ENCODE results near the gene RHOT2. TPM values are rescaled to one million over a fixed set of nuclear protein-coding genes. Genes with fewer than 3 reads are reported as not detected.

RHOT2 gene
- total RNA-seq, 4 donors from 2014 or later: 29.1 to 99.7 (median 71.7) TPM

DNA sequence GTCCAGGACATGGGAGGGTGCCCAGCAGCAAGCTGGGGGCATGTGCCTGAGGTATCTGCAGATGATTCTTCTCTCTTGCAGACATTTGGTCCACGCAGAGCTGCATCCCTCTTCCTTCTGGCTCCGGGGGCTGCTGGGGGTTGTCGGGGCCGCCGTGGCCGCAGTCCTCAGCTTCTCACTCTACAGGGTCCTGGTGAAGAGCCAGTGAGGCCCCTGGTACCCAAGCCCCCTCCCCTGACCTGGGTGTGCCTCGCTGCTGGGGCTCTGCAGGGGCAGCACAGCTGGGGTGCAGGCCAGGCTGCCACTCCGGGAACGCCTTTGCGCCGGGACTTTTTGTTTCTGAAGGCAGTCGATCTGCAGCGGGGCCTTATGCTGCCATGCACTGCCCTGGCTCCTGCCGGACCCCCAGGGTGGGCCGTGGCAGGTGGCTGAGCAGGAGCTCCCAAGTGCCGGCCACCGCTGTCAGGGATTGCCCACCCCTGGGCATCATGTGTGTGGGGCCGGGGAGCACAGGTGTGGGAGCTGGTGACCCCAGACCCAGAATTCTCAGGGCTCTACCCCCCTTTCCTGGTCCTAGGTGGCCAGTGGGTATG lies 5.6 kb downstream of the RHOT2 start:
- no peak for DNase-seq
- no peaks in the 10 kb centered on the region for H3K36me3 ChIP-seq
- intact Hi-C loops (cut with DNase I; ENCODE audit: low total_unique reads): no loop called here
- no peak overlapping the region for H3K4me3 ChIP-seq
- H3K27me3 ChIP-seq: no peaks in the 10 kb centered on the region
- no peak for TF ChIP-seq POLR2A (IDR thresholded peaks at IDR 0.05)
- TF ChIP-seq, protein P1, sequence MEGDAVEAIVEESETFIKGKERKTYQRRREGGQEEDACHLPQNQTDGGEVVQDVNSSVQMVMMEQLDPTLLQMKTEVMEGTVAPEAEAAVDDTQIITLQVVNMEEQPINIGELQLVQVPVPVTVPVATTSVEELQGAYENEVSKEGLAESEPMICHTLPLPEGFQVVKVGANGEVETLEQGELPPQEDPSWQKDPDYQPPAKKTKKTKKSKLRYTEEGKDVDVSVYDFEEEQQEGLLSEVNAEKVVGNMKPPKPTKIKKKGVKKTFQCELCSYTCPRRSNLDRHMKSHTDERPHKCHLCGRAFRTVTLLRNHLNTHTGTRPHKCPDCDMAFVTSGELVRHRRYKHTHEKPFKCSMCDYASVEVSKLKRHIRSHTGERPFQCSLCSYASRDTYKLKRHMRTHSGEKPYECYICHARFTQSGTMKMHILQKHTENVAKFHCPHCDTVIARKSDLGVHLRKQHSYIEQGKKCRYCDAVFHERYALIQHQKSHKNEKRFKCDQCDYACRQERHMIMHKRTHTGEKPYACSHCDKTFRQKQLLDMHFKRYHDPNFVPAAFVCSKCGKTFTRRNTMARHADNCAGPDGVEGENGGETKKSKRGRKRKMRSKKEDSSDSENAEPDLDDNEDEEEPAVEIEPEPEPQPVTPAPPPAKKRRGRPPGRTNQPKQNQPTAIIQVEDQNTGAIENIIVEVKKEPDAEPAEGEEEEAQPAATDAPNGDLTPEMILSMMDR (IDR thresholded peaks at IDR 0.05): no peak
- no peak overlapping the region for H3K27ac ChIP-seq
- peaks cover 0 to 11% of the 10 kb centered on the region in 2 donors for H3K4me1 ChIP-seq
- H3K9me3 ChIP-seq: no peaks in the 10 kb centered on the region

DNA sequence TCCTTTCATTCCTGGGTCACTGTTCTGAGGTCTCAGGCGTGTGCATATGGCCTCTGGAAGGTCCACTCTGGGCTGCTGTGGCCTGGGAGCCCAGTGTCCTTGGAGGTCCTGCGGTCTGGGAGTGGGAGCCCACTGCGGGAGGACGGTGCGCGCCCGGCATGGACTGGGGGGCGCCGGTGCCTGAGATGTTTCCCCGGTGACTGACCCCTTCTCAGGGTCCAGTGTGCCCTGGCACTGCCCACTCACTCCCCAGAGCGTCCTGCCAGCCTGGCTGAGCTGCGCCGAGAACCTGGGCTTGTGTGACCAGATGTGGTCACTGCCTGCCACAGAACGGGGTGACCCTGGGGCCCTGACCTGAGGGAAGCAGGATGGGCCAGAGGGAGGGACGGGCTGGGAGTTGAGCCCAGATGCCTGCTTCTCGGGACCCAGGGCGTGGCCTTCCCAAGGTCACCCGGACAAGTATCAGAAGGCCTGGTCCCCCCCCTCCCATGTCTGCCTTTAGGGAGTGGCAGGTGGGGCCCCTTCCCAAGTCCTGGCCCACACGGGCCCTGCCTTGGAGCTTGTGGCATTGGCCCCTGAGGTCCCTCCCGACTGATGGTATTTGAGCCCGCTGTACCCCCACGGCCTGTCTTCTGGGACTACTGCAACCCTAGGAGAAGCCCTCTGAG lies 6.4 kb downstream of the RHOT2 start:
- H3K27me3 ChIP-seq: no peaks in the 10 kb centered on the region
- intact Hi-C loops (cut with DNase I; ENCODE audit: low total_unique reads): no loop called here
- TF ChIP-seq, protein P1 (IDR thresholded peaks at IDR 0.05): no peak
- DNase-seq: no peak
- H3K9me3 ChIP-seq: no peaks in the 10 kb centered on the region
- H3K36me3 ChIP-seq: no peaks in the 10 kb centered on the region
- peaks cover 0 to 11% of the 10 kb centered on the region in 2 donors for H3K4me1 ChIP-seq
- H3K27ac ChIP-seq: no peak overlapping the region
- no peak overlapping the region for H3K4me3 ChIP-seq

DNA sequence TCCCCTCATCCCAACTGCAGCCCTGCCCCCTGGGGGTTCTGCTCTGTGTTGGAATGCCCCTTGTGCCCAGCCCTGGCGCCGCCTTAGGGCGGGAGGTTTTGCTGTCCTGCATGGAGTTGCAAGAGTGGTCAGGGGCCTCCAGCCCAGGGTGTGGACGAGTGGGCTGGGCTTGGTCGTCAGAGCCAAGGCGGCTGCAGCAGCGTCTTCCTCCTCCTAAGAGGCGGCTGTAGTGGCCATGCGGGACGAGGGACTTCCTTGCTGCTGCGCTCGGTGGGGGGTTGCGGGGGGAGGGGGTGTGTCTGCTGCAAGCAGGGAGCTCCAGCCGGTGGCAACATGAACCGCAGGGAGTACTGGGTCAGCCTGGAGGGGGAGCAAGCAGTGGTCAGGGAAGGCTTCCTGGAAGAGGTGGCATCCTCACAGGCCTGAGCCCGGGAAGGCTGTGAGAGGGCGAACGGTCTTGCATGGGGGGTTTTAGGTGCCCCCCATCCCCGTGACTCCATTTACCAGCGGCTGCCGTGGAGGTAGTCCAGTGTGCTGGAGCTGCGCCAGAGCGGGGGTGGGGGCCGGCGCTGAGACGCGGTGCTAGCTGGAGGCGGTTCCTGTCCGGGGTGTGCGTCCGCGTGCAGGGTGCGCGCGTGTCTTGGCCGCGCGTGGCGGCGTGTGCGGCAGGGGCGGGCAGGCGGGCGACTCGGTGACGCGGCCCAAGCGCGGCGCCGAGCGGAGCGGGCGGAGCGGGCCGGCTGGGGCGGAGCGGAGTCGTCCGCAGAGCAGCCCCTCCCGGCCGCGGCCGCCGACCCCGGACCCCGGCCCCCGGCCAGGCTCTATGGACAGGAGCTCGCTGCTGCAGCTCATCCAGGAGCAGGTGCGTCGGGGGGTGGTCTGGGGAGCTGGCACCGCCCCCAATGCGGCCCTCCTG lies 7.3 kb downstream of the RHOT2 start, which contains the start of gene RHBDL1:
RHBDL1 (plus strand) TSS at position 704 of the 916 bp plus-strand sequence; CDS start at position 824, 120 bp downstream.
- no peak within 1 kb of the TSS for H3K27ac ChIP-seq
- intact Hi-C loops (cut with DNase I; ENCODE audit: low total_unique reads): no loop called here
- TF ChIP-seq, protein P1 (IDR thresholded peaks at IDR 0.05): no peak
- TF ChIP-seq POLR2A (IDR thresholded peaks at IDR 0.05): no peak
- no peak for DNase-seq
- no peaks in the 10 kb centered on the region for H3K9me3 ChIP-seq
- no peaks in the 10 kb centered on the region for H3K36me3 ChIP-seq
- H3K27me3 ChIP-seq: no peaks in the 10 kb centered on the region
- H3K4me1 ChIP-seq: peaks cover 0 to 11% of the 10 kb centered on the region in 2 donors
- H3K4me3 ChIP-seq: no peak within 1 kb of the TSS

DNA sequence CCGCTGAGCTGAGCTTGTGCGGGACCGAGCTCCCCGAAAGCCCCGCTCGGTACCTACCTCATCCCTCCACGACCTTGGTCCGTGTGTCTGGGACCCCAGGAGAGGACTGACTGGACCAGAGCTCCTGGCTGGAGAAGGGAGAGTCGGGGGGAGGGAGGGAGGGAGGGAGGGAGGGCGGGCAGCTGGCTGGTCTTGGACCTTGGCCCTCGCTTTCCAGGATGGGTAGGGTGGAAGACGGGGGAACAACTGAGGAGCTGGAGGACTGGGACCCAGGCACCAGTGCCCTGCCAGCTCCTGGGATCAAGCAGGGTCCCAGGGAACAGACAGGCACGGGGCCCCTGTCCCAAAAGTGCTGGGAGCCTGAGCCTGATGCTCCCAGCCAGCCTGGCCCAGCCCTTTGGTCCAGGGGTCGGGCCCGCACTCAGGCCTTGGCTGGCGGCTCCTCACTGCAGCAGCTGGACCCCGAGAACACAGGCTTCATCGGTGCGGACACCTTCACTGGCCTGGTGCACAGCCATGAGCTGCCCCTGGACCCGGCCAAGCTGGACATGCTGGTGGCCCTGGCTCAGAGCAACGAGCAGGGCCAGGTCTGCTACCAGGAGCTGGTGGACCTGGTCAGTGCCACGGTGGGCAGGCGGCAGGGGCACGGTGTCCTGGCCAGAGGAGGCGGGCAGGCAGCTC lies 8.1 kb downstream of the RHOT2 start:
- Histone ChIP-seq H3K36me3 (no peaks in the 10 kb centered on the region), H3K4me3 (no peak overlapping the region), H3K4me1 (peaks cover 0 to 14% of the 10 kb centered on the region in 2 donors), H3K27ac (no peak overlapping the region), H3K9me3 (no peaks in the 10 kb centered on the region), H3K27me3 (no peaks in the 10 kb centered on the region)
- no peak for DNase-seq
- intact Hi-C loops (cut with DNase I; ENCODE audit: low total_unique reads): no loop called here
- TF ChIP-seq, protein P1 (IDR thresholded peaks at IDR 0.05): no peak
- no peak for TF ChIP-seq POLR2A (IDR thresholded peaks at IDR 0.05)

Measured in uterus (tissue), 4 donors.